ENCODE data around the gene AVL9.
"Not testable (repeated sequence)": the region's sequence is repeated elsewhere in the genome, so short reads cannot be mapped to it uniquely, and the experiment has no call there.

AVL9 gene

GRCh38 chr7:32496052-32496813, 944 bp downstream of the AVL9 start:
- no peak for DNase-seq (ENCODE audit: low spot score)

- not testable (repeated sequence) for DNase-seq (ENCODE audit: low spot score)
These were observed 4.5 kb downstream of the AVL9 start for GRCh38 chr7:32499755-32500154.

GRCh38 chr7:32500216-32500615, 4.9 kb downstream of the AVL9 start:
- DNase-seq (ENCODE audit: low spot score) = not testable (repeated sequence)

GRCh38 chr7:32500922-32501341, 5.6 kb downstream of the AVL9 start:
- DNase-seq (ENCODE audit: low spot score) = peak; percentile 70

GRCh38 chr7:32501522-32501921, 6.2 kb downstream of the AVL9 start:
- DNase-seq (ENCODE audit: low spot score) = peak; percentile 82

- no peak for DNase-seq (ENCODE audit: low spot score)
These were observed 7.4 kb downstream of the AVL9 start for GRCh38 chr7:32502728-32503127.

- no peak for DNase-seq (ENCODE audit: low spot score)
These were observed 11.2 kb downstream of the AVL9 start for GRCh38 chr7:32506266-32507054.

GRCh38 chr7:32507414-32507813, 12.1 kb downstream of the AVL9 start:
- DNase-seq (ENCODE audit: low spot score) = no peak

GRCh38 chr7:32511791-32512190, 16.5 kb downstream of the AVL9 start:
- no peak for DNase-seq (ENCODE audit: low spot score)

GRCh38 chr7:32513210-32513609, 17.9 kb downstream of the AVL9 start:
- no peak for DNase-seq (ENCODE audit: low spot score)

GRCh38 chr7:32515890-32516550, 20.7 kb downstream of the AVL9 start:
- DNase-seq (ENCODE audit: low spot score) = no peak

GRCh38 chr7:32516551-32517100, 21.3 kb downstream of the AVL9 start:
- no peak for DNase-seq (ENCODE audit: low spot score)

- peak; percentile 31 for DNase-seq (ENCODE audit: low spot score)
These were observed 23.3 kb downstream of the AVL9 start for GRCh38 chr7:32518534-32519140.

GRCh38 chr7:32519763-32520162, 24.5 kb downstream of the AVL9 start:
- DNase-seq (ENCODE audit: low spot score) = no peak

GRCh38 chr7:32522746-32523530, 27.6 kb downstream of the AVL9 start:
- DNase-seq (ENCODE audit: low spot score) = no peak

GRCh38 chr7:32524631-32525030, 29.3 kb downstream of the AVL9 start:
- DNase-seq (ENCODE audit: low spot score) = no peak

GRCh38 chr7:32525839-32526238, 30.6 kb downstream of the AVL9 start:
- no peak for DNase-seq (ENCODE audit: low spot score)

GRCh38 chr7:32531402-32531801, 36.1 kb downstream of the AVL9 start:
- DNase-seq (ENCODE audit: low spot score) = no peak

GRCh38 chr7:32532086-32532485, 36.8 kb downstream of the AVL9 start:
- DNase-seq (ENCODE audit: low spot score) = no peak

- no peak for DNase-seq (ENCODE audit: low spot score)
These were observed 37.4 kb downstream of the AVL9 start for GRCh38 chr7:32532716-32533115.

Measured in kidney capillary endothelial cell (primary cell).